ENCODE results near the gene LRIG2.
A peak's percentile ranks its signal among the peaks of the same experiment; 100 is the strongest.

LRIG2 gene

DNA sequence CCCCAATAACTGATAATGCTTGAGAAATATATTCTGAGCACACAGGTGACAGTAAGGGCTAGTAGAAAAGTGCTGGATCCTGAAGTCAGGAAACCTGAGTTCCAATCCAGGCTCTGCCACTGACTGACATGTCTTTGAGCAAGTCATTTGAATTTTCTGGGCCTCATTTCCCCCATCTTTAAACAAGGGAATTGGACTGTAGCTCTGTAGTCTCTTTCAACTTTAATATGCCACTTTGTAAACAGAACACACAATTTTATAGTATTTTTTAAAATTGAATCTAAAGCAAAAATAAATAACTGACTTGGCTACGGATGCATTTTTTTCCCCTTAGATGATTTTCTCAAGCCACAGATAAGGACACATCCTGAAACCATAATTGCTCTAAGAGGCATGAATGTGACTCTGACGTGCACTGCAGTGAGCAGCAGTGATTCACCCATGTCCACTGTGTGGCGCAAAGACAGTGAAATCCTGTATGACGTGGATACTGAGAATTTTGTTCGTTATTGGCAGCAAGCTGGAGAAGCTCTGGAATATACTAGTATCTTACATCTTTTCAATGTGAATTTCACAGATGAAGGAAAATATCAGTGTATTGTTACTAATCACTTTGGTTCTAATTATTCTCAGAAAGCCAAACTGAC, 37.0 kb downstream of the LRIG2 start:
- Histone ChIP-seq H2BK120ac (ENCODE audit: low read depth, low read length) (no peak overlapping the region), H3K27me3 (ENCODE audit: control insufficient read depth in 1 of 2, insufficient read depth in 1 of 2, low read length in 2 of 2) (no peaks in the 10 kb centered on the region), H2BK15ac (ENCODE audit: low read depth, poor library complexity, severe bottlenecking) (no peak overlapping the region), H4K8ac (ENCODE audit: low read length) (no peak overlapping the region), H2AFZ (ENCODE audit: low read depth, low read length) (no peak overlapping the region), H3K4me3 (ENCODE audit: insufficient read depth in 1 of 2, low read depth in 1 of 2, low read length in 2 of 2) (no peak overlapping the region), H3K14ac (ENCODE audit: low read length in 2 of 2) (no peak overlapping the region), H4K91ac (ENCODE audit: low read length) (no peak overlapping the region), H3K4me2 (ENCODE audit: low read length, poor library complexity, severe bottlenecking) (no peak overlapping the region), H3K23ac (ENCODE audit: low read length in 2 of 2) (no peak overlapping the region), H3K79me1 (replicated peaks; ENCODE audit: low read length, poor library complexity, severe bottlenecking) (peaks cover 13% of the 10 kb centered on the region), H3K9me3 (ENCODE audit: control insufficient read depth, low read length) (no peaks in the 10 kb centered on the region), H2BK5ac (ENCODE audit: low read depth, low read length, poor library complexity, severe bottlenecking) (no peak overlapping the region), H3K36me3 (ENCODE audit: control insufficient read depth in 1 of 2, insufficient read depth in 2 of 2, low read depth in 1 of 2, low read length in 2 of 2) (peaks cover 31 to 83% of the 10 kb centered on the region in 2 experiments), H2BK12ac (ENCODE audit: low read length in 2 of 2) (no peak overlapping the region), H2AK5ac (ENCODE audit: low read length, severe bottlenecking) (no peak overlapping the region), H3K4me1 (ENCODE audit: control insufficient read depth, insufficient read depth, low read depth, low read length) (no peaks in the 10 kb centered on the region), H3K9ac (ENCODE audit: low read length) (peak overlapping the region; percentile 86), H3K18ac (ENCODE audit: low read depth in 1 of 2, low read length in 2 of 2) (no peak overlapping the region), H3K27ac (ENCODE audit: low read length, poor library complexity, severe bottlenecking) (no peak overlapping the region), H3K4ac (ENCODE audit: low read depth in 1 of 2, low read length in 2 of 2) (no peak overlapping the region)
- 54% methylated on average over 4 of the region's 5 CpGs for WGBS
- DNase-seq, result peak; percentile 95

DNA sequence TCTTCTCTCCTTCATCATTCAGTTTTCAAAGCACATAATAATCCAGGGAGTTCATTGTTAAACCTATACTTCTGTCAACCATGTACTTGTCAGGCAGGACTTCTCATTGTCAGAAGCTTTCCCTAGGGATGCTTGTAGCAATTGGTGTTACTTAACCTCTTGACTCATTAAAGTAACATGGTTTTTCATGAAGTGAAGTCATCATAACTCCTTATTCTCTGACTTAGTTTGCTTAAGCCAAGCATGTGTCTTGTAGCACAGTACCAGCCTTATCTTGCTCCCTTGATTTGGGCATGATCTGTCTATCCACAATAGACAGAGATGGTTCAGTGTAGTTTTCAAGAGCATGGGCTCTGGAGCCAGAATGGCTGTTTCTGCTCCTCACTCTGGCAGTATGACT, 45.3 kb downstream of the LRIG2 start:
- Histone ChIP-seq H2BK12ac (ENCODE audit: low read length in 2 of 2) (no peak overlapping the region), H2BK120ac (ENCODE audit: low read depth, low read length) (no peak overlapping the region), H2AFZ (ENCODE audit: low read depth, low read length) (no peak overlapping the region), H3K36me3 (ENCODE audit: control insufficient read depth in 1 of 2, insufficient read depth in 2 of 2, low read depth in 1 of 2, low read length in 2 of 2) (peaks cover 54 to 89% of the 10 kb centered on the region in 2 experiments), H2BK5ac (ENCODE audit: low read depth, low read length, poor library complexity, severe bottlenecking) (no peak overlapping the region), H3K4me1 (ENCODE audit: control insufficient read depth, insufficient read depth, low read depth, low read length) (no peaks in the 10 kb centered on the region), H3K27ac (ENCODE audit: low read length, poor library complexity, severe bottlenecking) (no peak overlapping the region), H3K9ac (ENCODE audit: low read length) (no peak overlapping the region), H2BK15ac (ENCODE audit: low read depth, poor library complexity, severe bottlenecking) (no peak overlapping the region), H4K8ac (ENCODE audit: low read length) (no peak overlapping the region), H3K79me1 (replicated peaks; ENCODE audit: low read length, poor library complexity, severe bottlenecking) (peaks cover 13% of the 10 kb centered on the region), H3K4me3 (ENCODE audit: insufficient read depth in 1 of 2, low read depth in 1 of 2, low read length in 2 of 2) (no peak overlapping the region), H3K23ac (ENCODE audit: low read length in 2 of 2) (no peak overlapping the region), H2AK5ac (ENCODE audit: low read length, severe bottlenecking) (no peak overlapping the region), H3K9me3 (ENCODE audit: control insufficient read depth, low read length) (no peaks in the 10 kb centered on the region), H3K4ac (ENCODE audit: low read depth in 1 of 2, low read length in 2 of 2) (no peak overlapping the region), H3K27me3 (ENCODE audit: control insufficient read depth in 1 of 2, insufficient read depth in 1 of 2, low read length in 2 of 2) (no peaks in the 10 kb centered on the region), H4K91ac (ENCODE audit: low read length) (no peak overlapping the region), H3K14ac (ENCODE audit: low read length in 2 of 2) (no peak overlapping the region), H3K18ac (ENCODE audit: low read depth in 1 of 2, low read length in 2 of 2) (no peak overlapping the region), H3K4me2 (ENCODE audit: low read length, poor library complexity, severe bottlenecking) (no peak overlapping the region)
- DNase-seq, result no peak

DNA sequence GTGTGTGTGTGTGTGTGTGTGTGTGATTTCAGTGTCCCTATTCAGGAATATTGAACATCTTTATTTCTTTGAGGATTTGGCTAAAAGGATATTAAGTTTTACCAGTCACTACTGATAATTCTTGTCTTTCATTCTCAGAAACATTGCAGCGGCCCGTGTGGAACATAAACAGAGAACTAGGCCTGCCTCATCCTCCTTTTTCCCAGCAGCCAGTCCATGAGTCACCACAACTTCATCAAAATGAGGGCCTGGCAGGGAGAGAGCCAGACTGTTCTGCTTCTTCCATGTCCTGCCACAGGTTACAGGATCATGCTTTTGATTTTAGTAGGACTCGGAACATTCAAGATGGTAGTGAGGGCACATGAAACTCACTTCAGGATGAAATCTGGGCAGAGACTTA, 50.7 kb downstream of the LRIG2 start:
- Histone ChIP-seq H4K91ac (ENCODE audit: low read length) (no peak overlapping the region), H3K27me3 (ENCODE audit: control insufficient read depth in 1 of 2, insufficient read depth in 1 of 2, low read length in 2 of 2) (no peaks in the 10 kb centered on the region), H3K4ac (ENCODE audit: low read depth in 1 of 2, low read length in 2 of 2) (no peak overlapping the region), H2BK12ac (ENCODE audit: low read length in 2 of 2) (no peak overlapping the region), H3K4me3 (ENCODE audit: insufficient read depth in 1 of 2, low read depth in 1 of 2, low read length in 2 of 2) (no peak overlapping the region), H2AFZ (ENCODE audit: low read depth, low read length) (no peak overlapping the region), H3K9ac (ENCODE audit: low read length) (no peak overlapping the region), H3K14ac (ENCODE audit: low read length in 2 of 2) (no peak overlapping the region), H3K23ac (ENCODE audit: low read length in 2 of 2) (no peak overlapping the region), H3K9me3 (ENCODE audit: control insufficient read depth, low read length) (no peaks in the 10 kb centered on the region), H2BK15ac (ENCODE audit: low read depth, poor library complexity, severe bottlenecking) (no peak overlapping the region), H3K4me2 (ENCODE audit: low read length, poor library complexity, severe bottlenecking) (no peak overlapping the region), H3K79me1 (replicated peaks; ENCODE audit: low read length, poor library complexity, severe bottlenecking) (peaks cover 24% of the 10 kb centered on the region), H3K27ac (ENCODE audit: low read length, poor library complexity, severe bottlenecking) (no peak overlapping the region), H2BK5ac (ENCODE audit: low read depth, low read length, poor library complexity, severe bottlenecking) (no peak overlapping the region), H4K8ac (ENCODE audit: low read length) (no peak overlapping the region), H2BK120ac (ENCODE audit: low read depth, low read length) (no peak overlapping the region), H2AK5ac (ENCODE audit: low read length, severe bottlenecking) (no peak overlapping the region), H3K18ac (ENCODE audit: low read depth in 1 of 2, low read length in 2 of 2) (no peak overlapping the region), H3K36me3 (ENCODE audit: control insufficient read depth in 1 of 2, insufficient read depth in 2 of 2, low read depth in 1 of 2, low read length in 2 of 2) (peaks cover 33 to 86% of the 10 kb centered on the region in 2 experiments), H3K4me1 (ENCODE audit: control insufficient read depth, insufficient read depth, low read depth, low read length) (no peaks in the 10 kb centered on the region)
- peak; percentile 76 for DNase-seq
- 68% methylated on average over 3 of the region's 3 CpGs for WGBS

DNA sequence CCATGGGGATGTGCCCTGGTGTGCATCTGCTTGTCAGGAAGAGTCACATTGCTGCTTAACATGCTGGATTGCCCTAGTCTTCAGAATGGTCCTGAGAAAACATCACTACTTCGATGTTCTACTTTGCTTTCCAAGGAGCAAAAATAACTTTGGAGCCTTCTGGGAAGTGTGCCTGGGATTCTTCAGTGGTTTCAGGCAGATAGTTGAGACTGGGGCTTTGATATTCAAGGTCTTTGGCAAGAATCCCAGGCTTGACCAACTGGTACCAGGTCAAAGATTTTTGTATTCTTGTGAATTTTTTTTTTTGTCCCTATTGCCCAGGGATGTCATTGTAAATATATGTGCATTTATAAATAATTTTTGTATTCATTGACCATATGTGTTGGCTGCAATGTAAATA, 51.4 kb downstream of the LRIG2 start:
- H3K9ac ChIP-seq (ENCODE audit: low read length), result no peak overlapping the region

More for the DNA sequence above, 51.4 kb downstream of the LRIG2 start:
- H3K18ac ChIP-seq (ENCODE audit: low read depth in 1 of 2, low read length in 2 of 2), result no peak overlapping the region
- H2AFZ ChIP-seq (ENCODE audit: low read depth, low read length), result no peak overlapping the region
- H2BK12ac ChIP-seq (ENCODE audit: low read length in 2 of 2), result no peak overlapping the region
- no peak overlapping the region for H4K8ac ChIP-seq (ENCODE audit: low read length)
- H3K36me3 ChIP-seq (ENCODE audit: control insufficient read depth in 1 of 2, insufficient read depth in 2 of 2, low read depth in 1 of 2, low read length in 2 of 2), result peaks cover 29 to 82% of the 10 kb centered on the region in 2 experiments
- no peaks in the 10 kb centered on the region for H3K9me3 ChIP-seq (ENCODE audit: control insufficient read depth, low read length)
- H3K14ac ChIP-seq (ENCODE audit: low read length in 2 of 2), result no peak overlapping the region
- no peak overlapping the region for H3K27ac ChIP-seq (ENCODE audit: low read length, poor library complexity, severe bottlenecking)
- peaks cover 24% of the 10 kb centered on the region for H3K79me1 ChIP-seq (replicated peaks; ENCODE audit: low read length, poor library complexity, severe bottlenecking)
- H3K23ac ChIP-seq (ENCODE audit: low read length in 2 of 2), result no peak overlapping the region
- 97% methylated on average over 1 of the region's 1 CpG for WGBS
- H2AK5ac ChIP-seq (ENCODE audit: low read length, severe bottlenecking), result no peak overlapping the region
- DNase-seq, result no peak
- H3K4me3 ChIP-seq (ENCODE audit: insufficient read depth in 1 of 2, low read depth in 1 of 2, low read length in 2 of 2), result no peak overlapping the region
- no peak overlapping the region for H4K91ac ChIP-seq (ENCODE audit: low read length)
- H2BK5ac ChIP-seq (ENCODE audit: low read depth, low read length, poor library complexity, severe bottlenecking), result no peak overlapping the region
- no peak overlapping the region for H2BK15ac ChIP-seq (ENCODE audit: low read depth, poor library complexity, severe bottlenecking)
- no peak overlapping the region for H3K4ac ChIP-seq (ENCODE audit: low read depth in 1 of 2, low read length in 2 of 2)
- no peaks in the 10 kb centered on the region for H3K4me1 ChIP-seq (ENCODE audit: control insufficient read depth, insufficient read depth, low read depth, low read length)
- H2BK120ac ChIP-seq (ENCODE audit: low read depth, low read length), result no peak overlapping the region
- H3K27me3 ChIP-seq (ENCODE audit: control insufficient read depth in 1 of 2, insufficient read depth in 1 of 2, low read length in 2 of 2), result no peaks in the 10 kb centered on the region
- H3K4me2 ChIP-seq (ENCODE audit: low read length, poor library complexity, severe bottlenecking), result no peak overlapping the region

Data from mesenchymal stem cell (in vitro differentiated cells and primary cell).